Endothelial cell of umbilical vein (primary cell): ENCODE results near the gene PEAR1. TPM values are rescaled to one million over a fixed set of nuclear protein-coding genes. Genes with fewer than 3 reads are reported as not detected.

Experiments used
- BruUV-seq: library from RNA; stranded (reverse); fragments of 400-500 nt; replicated peaks from 2 replicates; lab custom pipeline; 2021; lab: Mats Ljungman, UMichigan
- CTCF ChIA-PET: fragments of 300-600, 350-600 bp; sonication (Branson Sonifier 250); formaldehyde crosslinking; loops from one replicate; lab custom pipeline; 2021; ENCODE audit warnings: antibody characterized with exemption, inconsistent platforms; lab: Charles Lee
- POLR2A ChIA-PET: fragments of 300-600, 350-600 bp; sonication (Branson Sonifier 250); formaldehyde crosslinking; loops from one replicate; lab custom pipeline; 2021; ENCODE audit warnings: antibody characterized with exemption, inconsistent platforms; lab: Charles Lee
- DNase-seq: peaks from one replicate; pipeline ENCODE4 v3.0.0-alpha.2; 2011; ENCODE audit warnings: low read depth, low spot score
- FAIRE-seq: peaks from 2 replicates; lab custom pipeline; 2011; peaks lifted over from hg19 to GRCh38; lab: Jason Lieb, UNC
- H2AFZ ChIP-seq: 2 replicates; pipeline ENCODE4 v1.6.0; 2012; ENCODE audit warnings: low read depth, low read length, control low read depth, inconsistent platforms
- H3K27ac ChIP-seq: 2 replicates; pipeline ENCODE4 v1.5.1; 2011; ENCODE audit warnings: low read depth, mild to moderate bottlenecking, control low read depth, low read length, moderate library complexity; ENCODE audit not compliant: insufficient read depth
- H3K27me3 ChIP-seq, 2 experiments: 2 replicates each; pipeline versions ENCODE4 v1.6.0 to v1.6.1; 2011; ENCODE audit warnings: low read length in 2 of 2, mixed read lengths in 1 of 2; ENCODE audit not compliant: control insufficient read depth in 2 of 2, insufficient read depth in 2 of 2
- H3K36me3 ChIP-seq, 2 experiments: 2 replicates in 1 of 2; 3 replicates in 1 of 2; pipeline ENCODE4 v1.5.1; 2011; ENCODE audit warnings: low read length in 2 of 2, mild to moderate bottlenecking in 1 of 2, moderate library complexity in 1 of 2; ENCODE audit not compliant: control insufficient read depth in 2 of 2, insufficient read depth in 2 of 2; ENCODE audit errors: extremely low read depth in 1 of 2
- H3K4me1 ChIP-seq: 3 replicates; pipeline ENCODE4 v1.5.1; 2011; ENCODE audit warnings: mild to moderate bottlenecking, low read length; ENCODE audit not compliant: control insufficient read depth, insufficient read depth; ENCODE audit errors: extremely low read depth
- H3K4me2 ChIP-seq: 2 replicates; pipeline ENCODE4 v1.6.1; 2011; ENCODE audit warnings: low read length, control low read depth, mixed read lengths; ENCODE audit not compliant: insufficient read depth
- H3K4me3 ChIP-seq, 3 experiments: fragments of 200-600 bp in 1 of 3; sonication (generic), shearing (Covaris generic) in 1 of 3; replicated peaks in 1 of 3; 2 replicates each; pipeline ENCODE4 v1.5.1; 2011 to 2016; ENCODE audit warnings: control low read depth in 3 of 3, low read length in 3 of 3, mild to moderate bottlenecking in 2 of 3, inconsistent platforms in 1 of 3, low read depth in 1 of 3, moderate library complexity in 1 of 3; ENCODE audit not compliant: insufficient read depth in 1 of 3
- H3K79me2 ChIP-seq: 2 replicates; pipeline ENCODE4 v1.6.0; 2012; ENCODE audit warnings: low read length, inconsistent platforms; ENCODE audit not compliant: control insufficient read depth, insufficient read depth
- H3K9ac ChIP-seq: replicated peaks from 2 replicates; pipeline ENCODE3; 2011; ENCODE audit warnings: low read length, control low read depth; ENCODE audit not compliant: insufficient read depth; ENCODE audit errors: extremely low read depth
- H3K9me1 ChIP-seq: replicated peaks from 3 replicates; pipeline ENCODE4 v1.6.0; 2011; ENCODE audit warnings: mild to moderate bottlenecking, low read length; ENCODE audit not compliant: control insufficient read depth, insufficient read depth; ENCODE audit errors: extremely low read depth
- H3K9me3 ChIP-seq: replicated peaks from 2 replicates; pipeline ENCODE4 v1.5.1; 2012; ENCODE audit warnings: low read length, inconsistent platforms; ENCODE audit not compliant: control insufficient read depth, insufficient read depth
- H4K20me1 ChIP-seq: replicated peaks from 2 replicates; pipeline ENCODE3; 2011; ENCODE audit warnings: mild to moderate bottlenecking, low read length; ENCODE audit not compliant: control insufficient read depth, insufficient read depth; ENCODE audit errors: extremely low read depth
- EZH2 ChIP-seq: IDR thresholded peaks from 2 replicates; pipeline ENCODE4 v1.6.1; 2012; ENCODE audit warnings: borderline replicate concordance, low read depth, mild to moderate bottlenecking, moderate library complexity, low read length, inconsistent platforms; ENCODE audit not compliant: severe bottlenecking
- FOS ChIP-seq: IDR thresholded peaks from 2 replicates; pipeline ENCODE4 v1.6.1; 2011; ENCODE audit warnings: mild to moderate bottlenecking, low read length, moderate library complexity, borderline replicate concordance; ENCODE audit not compliant: insufficient read depth
- GATA2 ChIP-seq: IDR thresholded peaks from 2 replicates; pipeline ENCODE4 v1.7.0; 2011; ENCODE audit warnings: low read depth, mild to moderate bottlenecking, moderate library complexity, mixed read lengths, low read length; ENCODE audit not compliant: insufficient read length, insufficient read depth
- JUN ChIP-seq: IDR thresholded peaks from 2 replicates; pipeline ENCODE4 v1.6.1; 2011; ENCODE audit warnings: borderline replicate concordance, low read depth; ENCODE audit not compliant: insufficient read length, insufficient read depth
- MYC ChIP-seq: IDR thresholded peaks from one replicate; pipeline ENCODE4 v1.6.1; 2011; ENCODE audit warnings: mild to moderate bottlenecking, low read depth, low read length
- POLR2A ChIP-seq: IDR thresholded peaks from 2 replicates; pipeline ENCODE4 v1.6.1; 2012; ENCODE audit warnings: low read depth, mild to moderate bottlenecking, control low read depth, low read length
- POLR2AphosphoS5 ChIP-seq: IDR thresholded peaks from 2 replicates; pipeline ENCODE4 v1.6.1; 2012; ENCODE audit warnings: low read depth, mild to moderate bottlenecking, control low read depth, low read length, moderate library complexity; ENCODE audit not compliant: insufficient read depth
- dilution Hi-C: fragments of 300-500 bp; cut with MboI; formaldehyde crosslinking; loops from one replicate; pipeline ENCODE4 v1.15.0; 2019; ENCODE audit warnings: low sequenced_read_pairs; ENCODE audit not compliant: extremely low pct_ligation_motif_present
- intact Hi-C: fragments of 100-400 bp; cut with micrococcal nuclease; formaldehyde crosslinking; loops from one replicate; pipeline ENCODE4 v1.10.0; 2022
- polyA plus RNA-seq, 4 experiments: library from polyadenylated mRNA; depleted of rRNA in 3 of 4; stranded (reverse) in 3 of 4; unstranded in 1 of 4; fragments of >200 nt; gene quantifications; 2 replicates each; pipeline versions ENCODE4 v1.2.1 to v1.2.3, GENCODE V29; 2011 to 2012; ENCODE audit warnings: missing spikeins in 1 of 4
- total RNA-seq: library from RNA; stranded (reverse); gene quantifications from 2 replicates; pipeline ENCODE4 v1.2.3, GENCODE V29; 2021
- TF ChIP-seq, protein P1 (sequence below), 2 donors: IDR thresholded peaks; 1 replicate in 1 of 2; 2 replicates in 1 of 2; pipeline ENCODE4 v1.5.1; 2011; ENCODE audit warnings: low read length in 2 of 2, mild to moderate bottlenecking in 2 of 2, moderate library complexity in 2 of 2, control low read depth in 1 of 2, inconsistent platforms in 1 of 2, low read depth in 1 of 2; ENCODE audit not compliant: insufficient read depth in 1 of 2; ENCODE audit errors: extremely low read depth in 1 of 2
- TF ChIP-seq, protein P2 (sequence below): IDR thresholded peaks from 2 replicates; pipeline ENCODE4 v1.6.1; 2011; ENCODE audit not compliant: insufficient read depth, insufficient read length

PEAR1 gene
- total and polyA plus RNA-seq, 2 donors (not counting 3 experiments of a cell fraction or from before 2014, with no cell fraction given): 90.7 to 106 TPM

DNA sequence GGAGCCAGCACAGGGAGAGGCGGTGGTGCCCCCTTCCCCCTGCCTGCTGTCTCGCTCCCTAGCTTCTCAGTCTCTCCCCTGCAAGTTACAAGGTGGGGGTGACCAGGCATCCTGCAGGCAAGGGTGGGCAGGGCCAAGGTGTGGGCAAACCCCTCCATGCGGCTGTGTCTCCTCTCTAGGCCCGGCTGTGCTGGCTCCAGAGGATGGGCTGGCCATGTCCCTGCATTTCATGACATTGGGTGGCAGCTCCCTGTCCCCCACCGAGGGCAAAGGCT lies 18.2 kb upstream of the PEAR1 start:
- no peak for DNase-seq
- Histone ChIP-seq H2AFZ (no peak overlapping the region), H3K4me1 (peaks cover 20% of the 10 kb centered on the region), H3K9me3 (no peaks in the 10 kb centered on the region), H3K4me3 (no peak overlapping the region), H4K20me1 (no peaks in the 10 kb centered on the region), H3K9ac (no peak overlapping the region), H3K4me2 (no peak overlapping the region), H3K9me1 (no peaks in the 10 kb centered on the region), H3K36me3 (no peaks in the 10 kb centered on the region), H3K79me2 (no peaks in the 10 kb centered on the region), H3K27me3 (peaks cover 4 to 12% of the 10 kb centered on the region in 2 experiments), H3K27ac (no peak overlapping the region)
- intact Hi-C loops (no loop called here), dilution Hi-C loops (no loop called here)
- ChIA-PET CTCF (interaction anchor here (2.1 to 2.2 kb wide), 2 partner anchors 37 to 149 kb away, joined by 7 to 9 read pairs; no protein-coding TSS in a partner anchor), POLR2A (no interaction called here)
- BruUV-seq: no TSS peak
- no peak for FAIRE-seq
- TF ChIP-seq FOS: no peak
- no peak for TF ChIP-seq POLR2A
- no peak for TF ChIP-seq EZH2
- TF ChIP-seq POLR2AphosphoS5: no peak
- TF ChIP-seq GATA2: no peak
- TF ChIP-seq MYC: no peak
- TF ChIP-seq, protein P1, sequence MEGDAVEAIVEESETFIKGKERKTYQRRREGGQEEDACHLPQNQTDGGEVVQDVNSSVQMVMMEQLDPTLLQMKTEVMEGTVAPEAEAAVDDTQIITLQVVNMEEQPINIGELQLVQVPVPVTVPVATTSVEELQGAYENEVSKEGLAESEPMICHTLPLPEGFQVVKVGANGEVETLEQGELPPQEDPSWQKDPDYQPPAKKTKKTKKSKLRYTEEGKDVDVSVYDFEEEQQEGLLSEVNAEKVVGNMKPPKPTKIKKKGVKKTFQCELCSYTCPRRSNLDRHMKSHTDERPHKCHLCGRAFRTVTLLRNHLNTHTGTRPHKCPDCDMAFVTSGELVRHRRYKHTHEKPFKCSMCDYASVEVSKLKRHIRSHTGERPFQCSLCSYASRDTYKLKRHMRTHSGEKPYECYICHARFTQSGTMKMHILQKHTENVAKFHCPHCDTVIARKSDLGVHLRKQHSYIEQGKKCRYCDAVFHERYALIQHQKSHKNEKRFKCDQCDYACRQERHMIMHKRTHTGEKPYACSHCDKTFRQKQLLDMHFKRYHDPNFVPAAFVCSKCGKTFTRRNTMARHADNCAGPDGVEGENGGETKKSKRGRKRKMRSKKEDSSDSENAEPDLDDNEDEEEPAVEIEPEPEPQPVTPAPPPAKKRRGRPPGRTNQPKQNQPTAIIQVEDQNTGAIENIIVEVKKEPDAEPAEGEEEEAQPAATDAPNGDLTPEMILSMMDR (IDR thresholded peaks at IDR 0.05; ENCODE audit: extremely low read depth in 1 of 2, insufficient read depth in 1 of 2, low read depth in 1 of 2, low read length in 2 of 2): no peak
- TF ChIP-seq, protein P2, sequence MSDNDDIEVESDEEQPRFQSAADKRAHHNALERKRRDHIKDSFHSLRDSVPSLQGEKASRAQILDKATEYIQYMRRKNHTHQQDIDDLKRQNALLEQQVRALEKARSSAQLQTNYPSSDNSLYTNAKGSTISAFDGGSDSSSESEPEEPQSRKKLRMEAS: no peak
- TF ChIP-seq JUN: no peak
